Progenitor cell of endocrine pancreas (in vitro differentiated cells): ENCODE results near the gene PLD1. TPM values are rescaled to one million over a fixed set of nuclear protein-coding genes. Genes with fewer than 3 reads are reported as not detected.

Source experiments
- DNase-seq: peaks from one replicate; pipeline ENCODE4 v3.0.0; 2021; ENCODE audit warnings: low spot score; ENCODE audit not compliant: unreplicated experiment
- H3K27ac Mint-ChIP-seq: 2 replicates; pipeline ENCODE4 v1.8.0; 2021; ENCODE audit warnings: mild to moderate bottlenecking, moderate library complexity, mixed read lengths
- H3K27me3 Mint-ChIP-seq: 2 replicates; pipeline ENCODE4 v1.8.0; 2021; ENCODE audit warnings: mixed read lengths
- H3K36me3 Mint-ChIP-seq: 2 replicates; pipeline ENCODE4 v1.8.0; 2022; ENCODE audit warnings: mixed read lengths; ENCODE audit not compliant: insufficient read depth
- H3K4me1 Mint-ChIP-seq: 2 replicates; pipeline ENCODE4 v1.8.0; 2021; ENCODE audit warnings: low read depth, mixed read lengths
- H3K4me3 Mint-ChIP-seq: 2 replicates; pipeline ENCODE4 v1.8.0; 2021; ENCODE audit warnings: low read depth, mild to moderate bottlenecking, moderate library complexity, mixed read lengths
- H3K9me3 Mint-ChIP-seq: 2 replicates; pipeline ENCODE4 v1.8.0; 2021; ENCODE audit warnings: low read depth, mixed read lengths
- CTCF ChIP-seq: fragments of 200-600 bp; sonication (generic); IDR thresholded peaks from one replicate; pipeline ENCODE4 v1.5.0; 2021; ENCODE audit warnings: antibody characterized with exemption, mild to moderate bottlenecking; ENCODE audit not compliant: unreplicated experiment
- total RNA-seq: library from RNA; stranded (reverse); gene quantifications from 2 replicates; pipeline ENCODE4 v1.2.1, GENCODE V29; 2021

The PLD1 gene
- total RNA-seq, 1 donor from 2014 or later, result 143 TPM

GRCh38 chr3:171703144-171703543 lies 107.1 kb downstream of the PLD1 start:
- TF ChIP-seq CTCF, result no peak
- no peaks in the 10 kb centered on the region for H3K27me3 Mint-ChIP-seq
- H3K27ac Mint-ChIP-seq, result no peak overlapping the region
- no peak overlapping the region for H3K4me3 Mint-ChIP-seq
- peaks cover 74% of the 10 kb centered on the region for H3K36me3 Mint-ChIP-seq
- no peak for DNase-seq
- peaks cover 7% of the 10 kb centered on the region for H3K4me1 Mint-ChIP-seq
- H3K9me3 Mint-ChIP-seq, result peaks cover 35% of the 10 kb centered on the region

GRCh38 chr3:171700653-171701052 lies 109.6 kb downstream of the PLD1 start:
- peaks cover 12% of the 10 kb centered on the region for H3K4me1 Mint-ChIP-seq
- no peak overlapping the region for H3K27ac Mint-ChIP-seq

GRCh38 chr3:171700157-171700556 lies 110.1 kb downstream of the PLD1 start:
- TF ChIP-seq CTCF, result no peak
- Mint-ChIP-seq H3K9me3 (peaks cover 22% of the 10 kb centered on the region), H3K4me1 (peaks cover 15% of the 10 kb centered on the region), H3K27ac (no peak overlapping the region), H3K36me3 (peaks cover 67% of the 10 kb centered on the region), H3K4me3 (no peak overlapping the region), H3K27me3 (no peaks in the 10 kb centered on the region)
- DNase-seq, result no peak

More at GRCh38 chr3:171700653-171701052, 109.6 kb downstream of the PLD1 start:
- peaks cover 71% of the 10 kb centered on the region for H3K36me3 Mint-ChIP-seq
- TF ChIP-seq CTCF, result no peak
- no peaks in the 10 kb centered on the region for H3K27me3 Mint-ChIP-seq
- peaks cover 24% of the 10 kb centered on the region for H3K9me3 Mint-ChIP-seq
- no peak for DNase-seq
- no peak overlapping the region for H3K4me3 Mint-ChIP-seq

GRCh38 chr3:171699601-171700000 lies 110.7 kb downstream of the PLD1 start:
- no peak overlapping the region for H3K4me3 Mint-ChIP-seq
- no peak for DNase-seq
- H3K4me1 Mint-ChIP-seq, result peaks cover 16% of the 10 kb centered on the region
- H3K36me3 Mint-ChIP-seq, result peaks cover 62% of the 10 kb centered on the region
- no peak overlapping the region for H3K27ac Mint-ChIP-seq
- H3K27me3 Mint-ChIP-seq, result no peaks in the 10 kb centered on the region
- TF ChIP-seq CTCF, result no peak
- H3K9me3 Mint-ChIP-seq, result peaks cover 19% of the 10 kb centered on the region

GRCh38 chr3:171696805-171697204 lies 113.5 kb downstream of the PLD1 start:
- peaks cover 53% of the 10 kb centered on the region for H3K36me3 Mint-ChIP-seq
- no peaks in the 10 kb centered on the region for H3K27me3 Mint-ChIP-seq
- no peak overlapping the region for H3K27ac Mint-ChIP-seq
- no peak for TF ChIP-seq CTCF
- peaks cover 16% of the 10 kb centered on the region for H3K4me1 Mint-ChIP-seq
- H3K9me3 Mint-ChIP-seq, result peaks cover 3% of the 10 kb centered on the region
- no peak for DNase-seq
- no peak overlapping the region for H3K4me3 Mint-ChIP-seq
